T-helper 1 cell treated with Interleukin-12 subunit alpha and Interleukin-12 subunit beta and Interleukin-4 antibody, amounts not matched to agents 30 ng/mL and 1 ng/mL, for 36 hours (primary cell): ENCODE results near the gene DMAC1. TPM values are rescaled to one million over a fixed set of nuclear protein-coding genes. Genes with fewer than 3 reads are reported as not detected.

Experiments used
- intact Hi-C: fragments of 100-400 bp; cut with micrococcal nuclease; formaldehyde crosslinking; loops from one replicate; pipeline ENCODE4 v1.15.1; 2024
- total RNA-seq: library from RNA; stranded (reverse); gene quantifications from 2 replicates; pipeline ENCODE4 v1.2.3, GENCODE V29; 2022

DMAC1 gene
- total RNA-seq, 1 donor from 2014 or later, result 46.8 TPM

- intact Hi-C loops, result no loop called here
Observed at GRCh38 chr9:7783635-7784063, 15.9 kb downstream of the DMAC1 start.

GRCh38 chr9:7782400-7783120, 17.0 kb downstream of the DMAC1 start:
- intact Hi-C loops, result no loop called here

- intact Hi-C loops, result no loop called here
Observed at GRCh38 chr9:7780261-7780988, 19.2 kb downstream of the DMAC1 start.

- intact Hi-C loops, result no loop called here
Observed at GRCh38 chr9:7778851-7779600, 20.6 kb downstream of the DMAC1 start.

- intact Hi-C loops, result no loop called here
Observed at GRCh38 chr9:7777771-7778170, 21.8 kb downstream of the DMAC1 start.

- intact Hi-C loops, result no loop called here
Observed at GRCh38 chr9:7770111-7770510, 29.5 kb downstream of the DMAC1 start.

- intact Hi-C loops, result no loop called here
Observed at GRCh38 chr9:7762600-7762999, 37.0 kb downstream of the DMAC1 start.

GRCh38 chr9:7760014-7760415, 39.6 kb downstream of the DMAC1 start:
- intact Hi-C loops, result no loop called here

GRCh38 chr9:7756088-7756487, 43.5 kb downstream of the DMAC1 start:
- intact Hi-C loops, result loop anchor here (1.0 to 10.0 kb wide), 9 partner anchors 43 to 1909 kb away; partner anchors contain the start of genes DMAC1 and KDM4C

GRCh38 chr9:7752481-7752880, 47.1 kb downstream of the DMAC1 start:
- intact Hi-C loops, result loop anchor here (10.0 kb wide), 1 partner anchor 1068 kb away; no protein-coding TSS in a partner anchor
